Right forelimb (tissue), 1 donor: ENCODE data around the gene ARL6IP6.
A peak's percentile ranks its signal among the peaks of the same experiment; 100 is the strongest.
"Not testable (repeated sequence)": the region's sequence is repeated elsewhere in the genome, so short reads cannot be mapped to it uniquely, and the experiment has no call there.

ENCODE experiments used
- DNase-seq: peaks from one replicate; pipeline ENCODE4 v3.0.0-alpha.2; 2018

ARL6IP6 gene

DNA sequence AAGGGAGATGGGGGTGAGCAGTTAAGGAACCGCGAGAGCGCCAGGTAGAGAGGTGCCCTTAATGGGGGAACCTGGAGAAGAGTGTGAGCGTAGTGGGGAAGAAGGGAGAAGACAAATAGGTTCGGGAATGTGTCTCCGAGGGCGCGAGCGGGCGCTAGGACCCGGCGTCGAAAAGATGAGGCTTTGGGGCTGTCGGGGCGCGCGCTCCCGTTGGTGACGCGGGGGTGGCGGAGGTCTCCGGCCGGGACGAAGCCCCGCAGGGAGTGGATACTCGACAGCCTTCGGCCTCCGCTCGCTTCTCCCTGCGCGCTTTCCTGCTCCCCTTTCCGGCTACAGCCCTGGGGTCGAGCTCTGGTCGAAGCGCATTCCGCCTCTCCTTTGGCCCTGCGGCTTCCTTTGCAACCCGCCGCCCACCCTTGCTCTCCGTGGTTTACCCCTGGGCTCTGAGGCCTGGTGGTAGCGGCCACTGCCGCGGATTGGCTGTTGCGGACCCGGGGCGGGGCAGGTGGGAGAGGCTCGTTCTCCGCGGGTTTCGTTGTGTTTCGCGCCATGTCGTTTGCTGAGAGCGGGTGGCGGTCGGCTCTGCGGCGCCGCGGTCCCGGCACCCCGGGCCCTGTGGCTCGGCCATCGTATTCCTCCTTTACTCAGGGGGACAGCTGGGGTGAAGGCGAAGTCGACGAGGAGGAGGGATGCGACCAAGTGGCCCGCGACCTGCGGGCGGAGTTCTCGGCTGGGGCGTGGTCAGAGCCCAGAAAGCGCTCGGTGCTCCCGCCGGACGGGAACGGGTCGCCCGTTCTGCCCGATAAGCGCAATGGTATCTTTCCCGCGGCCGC is at the start of gene ARL6IP6:
ARL6IP6 (plus strand) TSS at position 545 of the 833 bp plus-strand sequence; CDS start at position 550, 5 bp downstream.
- peak; percentile 97 for DNase-seq

DNA sequence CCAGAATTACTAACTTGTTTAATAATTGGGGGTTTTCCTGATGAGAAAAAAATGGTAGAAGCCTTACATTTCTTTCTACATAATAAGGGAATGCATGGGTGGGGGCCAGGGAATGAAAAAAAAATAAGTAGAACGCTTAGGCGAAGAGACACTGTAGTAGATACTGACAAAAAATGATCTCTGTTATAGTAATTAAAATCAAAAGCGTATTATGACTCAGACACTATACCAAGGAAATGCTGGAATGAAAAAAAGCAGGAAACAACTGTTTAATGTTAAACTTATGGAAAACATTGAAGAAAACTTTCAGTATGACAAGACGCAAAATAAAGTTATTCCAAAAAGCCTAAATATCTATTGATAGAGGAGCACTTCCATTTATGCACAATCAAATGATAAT is 44.1 kb upstream of the ARL6IP6 start:
- DNase-seq = no peak

GRCh38 chr2:152676461-152676860 is 42.0 kb upstream of the ARL6IP6 start:
- no peak for DNase-seq

- DNase-seq = no peak
These were observed 39.6 kb upstream of the ARL6IP6 start for GRCh38 chr2:152678808-152679207.

DNA sequence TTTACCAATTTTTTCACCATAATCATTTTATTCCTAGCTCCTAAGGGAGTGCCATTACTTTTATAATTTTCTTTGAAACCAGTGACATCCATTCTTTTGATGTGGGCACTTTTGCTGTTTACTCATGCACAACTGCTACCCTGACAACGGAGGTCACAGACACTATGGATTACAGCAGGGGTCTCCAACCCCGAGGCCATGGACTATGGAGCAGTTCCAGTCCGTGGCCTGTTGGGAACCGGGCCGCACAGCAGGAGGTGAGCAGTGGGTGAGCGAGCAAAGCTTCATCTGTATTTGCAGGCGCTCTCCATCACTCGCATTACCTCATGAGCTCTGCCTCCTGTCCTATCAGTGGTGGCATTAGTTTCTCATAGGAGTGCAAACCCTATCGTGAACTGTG is 35.8 kb upstream of the ARL6IP6 start:
- no peak for DNase-seq

GRCh38 chr2:152683400-152683799 is 35.0 kb upstream of the ARL6IP6 start:
- no peak for DNase-seq

DNA sequence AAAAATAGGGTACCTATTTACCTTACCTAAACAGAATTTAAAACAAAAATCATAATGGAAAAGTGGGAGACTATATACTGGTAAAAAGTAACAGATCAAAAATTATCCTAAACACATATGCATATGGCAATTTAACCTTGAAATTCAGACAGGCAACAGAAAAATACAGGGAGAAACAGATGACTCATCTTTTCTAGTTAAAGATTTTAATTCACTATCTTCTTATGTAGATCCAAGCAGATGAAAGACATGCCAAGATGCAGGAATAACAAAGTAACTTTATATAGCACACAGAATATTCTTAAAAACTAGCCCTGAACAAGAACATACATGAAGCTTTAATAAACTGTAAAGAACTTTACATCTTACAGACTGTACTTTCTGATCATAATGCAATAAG is 32.1 kb upstream of the ARL6IP6 start:
- no peak for DNase-seq

DNA sequence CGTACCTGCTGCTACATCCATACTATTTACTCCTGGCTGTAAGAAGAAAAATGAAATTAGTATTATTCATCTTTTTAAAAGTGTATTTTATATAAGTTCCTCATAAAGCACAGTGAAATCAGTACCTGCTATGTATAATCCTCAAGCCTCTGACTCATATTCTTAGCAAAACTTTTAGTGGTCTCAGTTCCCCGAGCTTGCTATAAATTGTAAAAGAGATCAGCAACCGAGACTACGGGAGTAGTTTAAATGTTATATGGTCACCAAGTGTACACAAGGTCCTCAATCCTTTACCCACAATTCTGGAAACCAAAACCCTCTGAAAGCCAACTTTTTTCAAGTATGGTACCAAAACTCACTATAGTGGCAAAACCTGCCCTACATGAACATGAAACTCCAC is 25.4 kb upstream of the ARL6IP6 start:
- no peak for DNase-seq

DNA sequence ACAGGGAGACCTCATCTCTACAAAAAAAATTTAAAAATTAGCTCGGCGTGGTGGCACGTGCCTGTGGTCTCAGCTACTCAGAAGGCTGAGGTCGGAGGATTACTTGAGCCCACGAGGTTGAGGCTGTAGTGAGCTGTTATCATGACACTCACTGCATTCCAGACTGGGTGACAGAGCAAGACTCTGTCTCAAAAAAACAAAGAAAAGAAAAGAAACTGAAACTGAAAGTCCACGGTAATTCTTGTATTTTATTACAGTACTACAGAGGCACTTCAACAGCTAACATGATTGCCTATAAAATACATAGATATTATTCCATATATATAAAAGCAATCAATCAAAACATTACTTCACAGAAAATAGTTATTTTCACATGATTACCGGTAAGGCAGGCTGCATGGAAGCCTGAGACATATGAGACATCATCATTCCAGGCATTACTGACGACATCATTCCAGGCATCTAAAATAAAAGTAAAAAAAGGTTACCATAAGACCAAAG is 24.2 kb upstream of the ARL6IP6 start:
- no peak for DNase-seq

GRCh38 chr2:152695763-152696162 is 22.7 kb upstream of the ARL6IP6 start:
- no peak for DNase-seq

DNA sequence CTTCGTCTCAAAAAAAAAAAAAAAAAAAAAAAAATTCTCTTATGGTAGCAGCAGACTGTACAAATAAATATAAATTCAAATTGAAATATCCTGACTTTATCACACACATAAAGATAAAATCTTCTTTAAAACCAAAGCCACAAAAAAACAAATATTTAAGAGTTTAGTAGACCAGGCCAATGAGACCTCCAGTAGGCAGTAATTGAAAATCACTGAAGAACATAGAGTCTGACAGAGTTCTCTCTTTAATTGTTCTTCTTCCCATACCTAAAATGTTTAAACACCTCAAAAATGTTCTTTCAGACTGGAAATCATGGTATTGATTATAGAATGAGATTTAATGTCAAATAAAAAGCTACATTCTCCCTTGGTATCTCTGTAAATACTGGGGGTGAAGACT is 21.9 kb upstream of the ARL6IP6 start:
- DNase-seq = no peak

- no peak for DNase-seq
These were observed 17.2 kb upstream of the ARL6IP6 start for GRCh38 chr2:152701198-152701597.

DNA sequence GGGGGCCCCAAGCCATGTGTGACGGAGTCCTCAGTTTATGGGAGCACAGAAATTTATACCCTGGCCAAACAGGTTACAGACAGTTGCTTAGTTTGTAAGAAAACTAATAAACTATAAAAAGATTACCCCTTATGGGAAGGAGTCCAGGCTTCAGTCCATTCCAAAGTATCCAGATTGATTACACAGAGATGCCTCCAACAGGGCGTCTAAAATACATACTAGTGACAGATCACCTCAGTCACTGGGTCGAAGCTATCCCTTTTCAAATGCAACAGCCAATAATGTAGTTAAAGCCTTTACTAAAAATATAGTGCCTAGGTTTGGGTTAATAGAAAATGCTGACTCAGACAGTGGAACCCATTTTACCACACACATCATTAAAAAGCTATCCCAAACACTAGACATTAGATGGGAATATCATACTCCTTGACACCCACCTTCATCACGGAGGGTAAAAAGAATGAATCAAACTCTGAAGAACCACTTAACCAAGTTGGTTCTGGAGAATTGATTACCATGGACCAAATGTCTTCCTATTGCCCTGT is 11.9 kb upstream of the ARL6IP6 start:
- no peak for DNase-seq

GRCh38 chr2:152708742-152709141 is 9.7 kb upstream of the ARL6IP6 start:
- no peak for DNase-seq

DNA sequence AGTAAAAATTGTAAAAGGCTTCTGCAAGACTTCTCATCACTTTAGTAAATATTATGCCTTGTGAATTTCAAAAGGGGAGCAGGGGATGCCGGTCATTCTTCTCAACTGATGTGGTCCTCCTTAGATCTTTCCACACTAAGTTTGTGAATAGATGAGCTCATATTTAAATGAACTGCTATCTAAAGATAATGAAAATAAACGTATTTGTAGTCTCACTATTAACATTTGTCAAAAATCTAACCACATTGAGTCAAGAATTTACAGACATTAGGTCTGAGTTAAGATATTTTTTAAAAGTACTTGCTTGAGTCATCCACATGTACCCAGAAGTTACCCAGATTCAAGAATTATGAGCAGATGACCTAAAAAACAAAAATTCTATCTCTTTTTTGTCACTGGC is 7.7 kb upstream of the ARL6IP6 start:
- no peak for DNase-seq

DNA sequence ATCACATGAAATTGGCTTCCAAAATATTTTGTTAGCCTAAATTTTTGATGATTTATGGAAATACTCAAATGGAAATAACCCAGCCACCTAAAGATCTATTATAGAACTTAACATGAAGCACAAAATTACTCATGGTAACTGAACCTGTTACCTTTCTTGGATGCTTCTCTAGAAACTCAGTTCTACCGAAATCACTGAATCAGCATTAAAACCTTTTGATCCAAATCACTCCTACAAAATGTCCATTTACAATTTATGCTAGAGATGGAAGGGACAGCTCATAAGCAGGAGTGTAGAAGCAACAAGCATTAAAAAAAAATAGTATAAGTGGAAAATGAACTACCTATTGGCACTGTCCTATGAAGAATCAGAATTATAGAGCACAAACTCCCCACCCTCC is 3.3 kb upstream of the ARL6IP6 start:
- DNase-seq = no peak

DNA sequence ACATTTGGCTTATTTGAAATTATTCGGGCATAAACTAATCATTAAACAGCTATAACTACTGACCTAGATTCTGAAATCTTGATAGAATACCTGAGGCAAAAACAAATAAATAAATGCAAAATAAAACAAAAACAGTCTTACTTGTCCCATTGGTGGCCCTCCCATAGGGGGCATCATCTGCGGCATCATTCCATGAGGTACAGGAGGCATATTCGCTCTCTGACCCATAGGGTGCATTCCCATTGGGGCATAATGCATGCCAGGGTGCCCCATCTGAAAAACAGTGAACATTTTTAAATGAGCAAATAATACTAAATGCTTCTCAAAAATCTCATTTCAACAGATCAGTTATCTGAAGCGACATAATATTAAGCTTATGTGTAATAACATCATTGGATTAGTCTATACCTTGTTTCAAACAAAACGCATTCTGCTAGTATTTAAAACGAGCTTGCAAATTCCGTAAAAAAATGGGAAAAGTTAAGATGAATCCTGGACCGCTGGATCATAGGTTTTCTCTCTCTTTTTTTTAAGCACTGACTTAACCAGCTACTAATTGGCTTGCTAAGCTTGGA is 2.5 kb upstream of the ARL6IP6 start:
- DNase-seq = no peak

DNA sequence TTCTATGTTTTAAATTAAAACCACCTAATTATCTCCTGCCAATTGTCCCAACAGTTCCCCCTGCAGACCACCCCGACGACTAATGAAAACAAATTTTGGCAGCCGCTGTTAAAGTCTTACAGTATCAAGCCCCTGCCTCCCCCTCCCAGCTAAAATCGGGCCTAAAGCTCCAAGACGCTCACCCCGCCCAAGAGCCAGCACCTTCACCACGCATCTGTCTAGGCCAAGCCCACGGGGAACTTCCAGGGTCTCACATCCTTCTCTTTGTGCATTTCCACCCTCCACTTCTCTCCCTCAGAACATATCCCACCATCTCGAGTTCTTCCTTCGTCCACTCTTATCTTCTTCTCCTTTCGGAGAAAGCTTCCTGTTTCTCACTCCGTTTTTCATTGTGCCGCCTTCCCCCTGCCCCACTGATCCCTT is 1.6 kb upstream of the ARL6IP6 start:
- no peak for DNase-seq

DNA sequence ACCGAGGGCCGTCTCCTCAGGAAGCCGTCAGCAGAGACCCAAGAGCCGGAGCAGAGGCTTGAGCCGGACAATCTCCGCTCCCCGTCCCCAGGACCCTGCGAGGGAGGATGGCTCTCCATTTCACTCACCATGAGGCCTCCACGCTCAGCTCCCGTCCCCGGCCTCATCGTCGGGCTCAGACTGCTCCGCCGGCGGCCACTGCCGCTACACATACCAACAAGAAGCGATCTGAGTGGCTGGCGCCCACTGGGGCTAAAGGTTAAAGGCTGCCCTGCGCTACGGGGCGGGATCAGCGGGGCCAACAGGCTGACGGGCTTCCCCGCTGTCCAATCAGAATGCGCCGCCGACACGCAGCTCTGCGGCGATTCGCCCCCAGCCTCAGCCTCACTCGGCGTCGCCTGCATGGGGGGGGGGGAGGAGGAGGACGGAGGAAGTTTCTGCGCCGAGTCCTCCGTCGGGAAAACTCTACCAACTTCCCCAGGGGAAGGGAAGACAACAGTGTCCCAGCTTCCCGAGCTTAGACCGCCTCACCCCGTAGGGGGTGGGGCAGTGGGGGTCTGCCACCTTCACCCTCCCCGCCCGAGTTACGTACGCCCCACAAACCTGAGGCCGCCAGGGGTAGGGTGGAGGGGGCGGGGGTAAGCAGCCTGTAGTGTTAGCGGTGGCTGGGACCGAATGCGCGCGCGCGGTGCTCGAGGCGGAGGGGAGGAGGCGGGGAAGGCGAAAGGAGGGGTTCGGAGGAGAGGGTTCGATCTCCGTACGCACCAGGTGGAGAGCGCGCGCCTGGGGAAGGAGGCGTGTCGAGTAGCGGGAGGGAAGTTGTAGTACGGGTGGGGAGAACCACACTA is 968 bp upstream of the ARL6IP6 start, which contains the start of gene PRPF40A:
PRPF40A (minus strand) TSS at position 234 of the 848 bp plus-strand sequence; CDS start at position 212, 22 bp downstream.
- DNase-seq = peak; percentile 99

DNA sequence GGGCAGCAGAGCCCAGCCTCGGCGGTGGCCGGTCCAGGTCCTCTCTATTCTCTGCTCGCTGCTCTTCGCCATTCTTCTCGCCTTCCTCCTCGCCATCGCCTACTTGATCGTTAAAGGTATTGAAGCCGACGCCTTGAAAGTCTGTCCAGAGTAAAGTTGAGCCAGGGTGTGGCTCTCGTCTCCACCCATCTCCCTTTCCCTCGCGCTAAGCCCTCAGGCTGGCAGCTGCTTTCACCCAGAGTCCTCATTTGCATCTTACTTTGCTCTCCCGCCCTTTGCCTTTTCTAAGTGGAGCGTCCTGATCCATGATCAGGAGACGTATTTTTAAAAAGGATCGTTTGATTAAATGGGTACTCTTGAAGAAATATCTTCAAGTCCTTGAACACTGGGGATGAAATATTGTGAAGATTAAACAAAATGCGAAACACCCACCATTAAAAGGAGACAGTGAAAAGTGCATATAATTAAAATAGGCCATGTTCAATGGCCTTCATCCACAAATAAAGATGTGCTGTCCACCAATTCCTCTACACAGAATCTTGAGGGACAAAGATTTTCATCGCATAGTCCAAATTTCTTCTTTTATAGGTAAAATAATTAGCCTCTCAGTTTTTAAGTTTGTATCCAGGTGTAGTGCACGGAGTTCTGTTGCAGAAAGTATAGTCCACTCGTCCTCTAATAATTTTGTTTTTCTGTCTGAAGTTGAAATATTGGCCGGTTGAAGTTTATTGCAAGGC is 657 bp downstream of the ARL6IP6 start:
- no peak for DNase-seq

DNA sequence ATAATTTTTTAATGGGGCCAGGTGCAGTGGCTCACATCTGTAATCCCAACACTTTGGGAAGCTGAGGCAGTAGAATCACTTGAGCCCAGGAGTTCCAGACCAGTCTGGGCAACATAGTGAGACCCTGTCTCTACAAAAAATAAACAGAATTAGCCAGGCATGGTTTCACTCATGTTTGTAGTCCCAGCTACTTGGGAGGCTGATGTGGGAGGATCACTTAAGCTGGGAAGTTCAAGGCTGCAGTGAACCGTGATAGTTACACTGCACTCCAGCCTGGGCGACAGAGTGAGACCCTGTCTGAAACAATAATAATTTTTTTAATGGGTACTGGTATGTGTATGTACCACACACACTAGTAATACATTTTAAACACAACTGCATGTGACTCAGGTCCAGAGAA is 2.4 kb downstream of the ARL6IP6 start:
- DNase-seq = no peak

GRCh38 chr2:152722639-152723038 is 4.2 kb downstream of the ARL6IP6 start:
- DNase-seq = not testable (repeated sequence)
